OCI-LY1 (cell line): ENCODE data around the gene HSPA4.

Experiments
- H2AFZ ChIP-seq: fragments of 200-600 bp; sonication (generic), shearing (Covaris generic); 2 replicates; pipeline ENCODE4 v1.6.0; 2014; ENCODE audit warnings: antibody characterized with exemption, mild to moderate bottlenecking, low read length
- H3F3A ChIP-seq: fragments of 200-600 bp; sonication (generic), shearing (Covaris generic); 2 replicates; pipeline ENCODE4 v1.6.0; 2014; ENCODE audit warnings: mild to moderate bottlenecking, antibody characterized with exemption, low read length, moderate library complexity; ENCODE audit not compliant: insufficient read depth
- H3K27ac ChIP-seq: fragments of 200-600 bp; sonication (generic); 2 replicates; pipeline ENCODE4 v1.5.1; 2014; ENCODE audit warnings: low read length, mixed run types, mild to moderate bottlenecking, low read depth; ENCODE audit not compliant: poor library complexity, severe bottlenecking
- H3K27me3 ChIP-seq: fragments of 200-600 bp; sonication (generic); 2 replicates; pipeline ENCODE4 v1.6.0; 2014; ENCODE audit warnings: antibody characterized with exemption, mild to moderate bottlenecking, low read length, moderate library complexity; ENCODE audit not compliant: insufficient read depth
- H3K36me3 ChIP-seq: fragments of 200-600 bp; sonication (generic); 2 replicates; pipeline ENCODE4 v1.6.1; 2014; ENCODE audit warnings: mild to moderate bottlenecking, antibody characterized with exemption, low read length, moderate library complexity, mixed read lengths; ENCODE audit not compliant: insufficient read depth
- H3K4me1 ChIP-seq: fragments of 200-600 bp; sonication (generic); 2 replicates; pipeline ENCODE4 v1.5.1; 2014; ENCODE audit warnings: mild to moderate bottlenecking, low read length, moderate library complexity; ENCODE audit not compliant: insufficient read depth, severe bottlenecking
- H3K4me2 ChIP-seq: fragments of 200-600 bp; sonication (generic), shearing (Covaris generic); 2 replicates; pipeline ENCODE4 v1.6.1; 2014; ENCODE audit warnings: low read length
- H3K4me3 ChIP-seq: fragments of 200-600 bp; sonication (generic); 2 replicates; pipeline ENCODE4 v1.5.1; 2014; ENCODE audit warnings: low read length, low read depth, mild to moderate bottlenecking, mixed read lengths; ENCODE audit not compliant: poor library complexity, severe bottlenecking
- H3K79me2 ChIP-seq: fragments of 200-600 bp; shearing (Covaris generic); 2 replicates; pipeline ENCODE4 v1.6.1; 2016; ENCODE audit warnings: mixed run types, low read length, mixed read lengths; ENCODE audit not compliant: insufficient read depth
- H3K9ac ChIP-seq: fragments of 200-600 bp; sonication (generic), shearing (Covaris generic); 2 replicates; pipeline ENCODE4 v1.6.1; 2014; ENCODE audit warnings: mild to moderate bottlenecking, low read length, mixed read lengths
- H3K9me2 ChIP-seq: fragments of 200-600 bp; sonication (generic), shearing (Covaris generic); 2 replicates; pipeline ENCODE4 v1.6.1; 2014; ENCODE audit warnings: low read depth, mild to moderate bottlenecking, low read length, mixed read lengths
- H3K9me3 ChIP-seq: fragments of 200-600 bp; shearing (Covaris generic); 2 replicates; pipeline ENCODE4 v1.6.1; 2014; ENCODE audit warnings: low read length, mixed read lengths
- H4K20me1 ChIP-seq: fragments of 200-600 bp; sonication (generic), shearing (Covaris generic); 2 replicates; pipeline ENCODE4 v1.6.0; 2016; ENCODE audit warnings: mild to moderate bottlenecking, low read length; ENCODE audit not compliant: insufficient read depth
- EZH2 ChIP-seq: fragments of 200-600 bp; sonication (generic), shearing (Covaris generic); IDR thresholded peaks from 2 replicates; pipeline ENCODE4 v1.8.0; 2017; ENCODE audit warnings: borderline replicate concordance, mixed run types, mild to moderate bottlenecking, antibody characterized with exemption, low read length, moderate library complexity, mixed read lengths
- TF ChIP-seq, protein P1 (sequence below): fragments of 200-600 bp; sonication (generic), shearing (Covaris generic); IDR thresholded peaks from 2 replicates; pipeline ENCODE4 v1.5.1; 2017; ENCODE audit warnings: mild to moderate bottlenecking, antibody characterized with exemption, low read length, moderate library complexity, mixed read lengths

The HSPA4 gene

DNA sequence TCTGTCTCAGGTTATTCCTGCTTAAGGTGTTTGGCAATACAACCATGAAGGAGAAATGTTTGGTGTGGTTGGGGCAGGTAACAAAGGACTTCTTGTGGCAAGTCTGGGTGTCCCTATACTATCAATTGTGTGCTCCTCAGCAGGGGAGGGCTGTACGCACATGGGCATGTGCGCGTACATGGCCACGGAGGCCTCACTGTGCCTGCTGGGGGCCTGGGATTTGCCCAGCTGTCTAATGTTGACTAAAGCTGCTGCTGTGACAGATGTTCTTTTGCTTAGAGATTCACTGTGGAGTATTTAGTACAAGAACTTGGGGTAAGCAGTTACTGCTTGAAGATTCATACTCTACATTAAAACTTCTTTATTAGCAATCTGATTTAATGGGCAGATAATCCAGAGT is 97.5 kb downstream of the HSPA4 start:
- Histone ChIP-seq H3K27ac (no peak overlapping the region), H3K4me2 (no peak overlapping the region)

DNA sequence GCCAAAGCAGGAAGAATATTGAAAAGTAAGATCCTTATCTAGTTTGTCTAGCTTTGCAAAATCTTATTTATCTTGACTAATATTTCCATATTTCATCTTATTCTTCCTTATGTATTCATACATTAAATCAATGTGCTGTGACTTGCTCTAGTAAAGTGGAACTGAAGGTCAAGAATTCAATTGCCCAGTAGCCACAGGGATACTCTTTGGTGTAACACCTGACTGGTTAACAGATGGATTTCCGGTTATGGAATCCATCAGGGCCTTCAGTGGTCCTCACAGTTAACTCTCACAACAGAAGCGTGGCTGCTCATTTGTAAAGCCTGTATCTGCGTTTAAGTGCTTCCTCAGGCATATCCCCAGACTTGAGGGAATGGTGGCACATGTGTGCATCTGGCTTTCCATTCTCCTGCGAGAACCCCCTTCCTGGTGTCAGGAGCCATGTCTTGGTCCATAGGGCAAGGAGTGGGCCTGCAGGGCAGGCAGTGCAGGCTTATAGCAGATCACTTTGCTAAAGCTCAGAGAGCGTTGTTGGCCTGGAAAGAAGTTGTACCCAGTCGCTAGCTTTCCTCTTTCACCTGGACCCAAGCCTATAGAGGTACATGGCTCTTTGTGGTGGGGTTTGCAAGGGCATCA is 99.2 kb downstream of the HSPA4 start:
- Histone ChIP-seq H4K20me1 (no peaks in the 10 kb centered on the region), H3K9me3 (no peaks in the 10 kb centered on the region), H2AFZ (no peak overlapping the region), H3K79me2 (no peaks in the 10 kb centered on the region), H3K4me2 (no peak overlapping the region), H3K27me3 (0 out of 2 replicates have a peak, but pooled peaks cover 4% of the 10 kb centered on the region), H3K27ac (no peak overlapping the region), H3F3A (no peaks in the 10 kb centered on the region), H3K36me3 (no peaks in the 10 kb centered on the region), H3K4me3 (no peak overlapping the region), H3K9ac (no peak overlapping the region), H3K9me2 (no peaks in the 10 kb centered on the region), H3K4me1 (no peaks in the 10 kb centered on the region)
- TF ChIP-seq, protein P1, sequence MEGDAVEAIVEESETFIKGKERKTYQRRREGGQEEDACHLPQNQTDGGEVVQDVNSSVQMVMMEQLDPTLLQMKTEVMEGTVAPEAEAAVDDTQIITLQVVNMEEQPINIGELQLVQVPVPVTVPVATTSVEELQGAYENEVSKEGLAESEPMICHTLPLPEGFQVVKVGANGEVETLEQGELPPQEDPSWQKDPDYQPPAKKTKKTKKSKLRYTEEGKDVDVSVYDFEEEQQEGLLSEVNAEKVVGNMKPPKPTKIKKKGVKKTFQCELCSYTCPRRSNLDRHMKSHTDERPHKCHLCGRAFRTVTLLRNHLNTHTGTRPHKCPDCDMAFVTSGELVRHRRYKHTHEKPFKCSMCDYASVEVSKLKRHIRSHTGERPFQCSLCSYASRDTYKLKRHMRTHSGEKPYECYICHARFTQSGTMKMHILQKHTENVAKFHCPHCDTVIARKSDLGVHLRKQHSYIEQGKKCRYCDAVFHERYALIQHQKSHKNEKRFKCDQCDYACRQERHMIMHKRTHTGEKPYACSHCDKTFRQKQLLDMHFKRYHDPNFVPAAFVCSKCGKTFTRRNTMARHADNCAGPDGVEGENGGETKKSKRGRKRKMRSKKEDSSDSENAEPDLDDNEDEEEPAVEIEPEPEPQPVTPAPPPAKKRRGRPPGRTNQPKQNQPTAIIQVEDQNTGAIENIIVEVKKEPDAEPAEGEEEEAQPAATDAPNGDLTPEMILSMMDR = no peak
- no peak for TF ChIP-seq EZH2

More for the DNA sequence above, 97.5 kb downstream of the HSPA4 start:
- no peaks in the 10 kb centered on the region for H3K9me2 ChIP-seq
- H2AFZ ChIP-seq = no peak overlapping the region
- no peaks in the 10 kb centered on the region for H4K20me1 ChIP-seq
- no peaks in the 10 kb centered on the region for H3K36me3 ChIP-seq
- H3F3A ChIP-seq = no peaks in the 10 kb centered on the region
- no peaks in the 10 kb centered on the region for H3K79me2 ChIP-seq
- no peaks in the 10 kb centered on the region for H3K9me3 ChIP-seq
- no peak overlapping the region for H3K4me3 ChIP-seq
- H3K4me1 ChIP-seq = no peaks in the 10 kb centered on the region
- TF ChIP-seq, protein P1 = no peak
- no peak for TF ChIP-seq EZH2
- H3K9ac ChIP-seq = no peak overlapping the region
- no peaks in the 10 kb centered on the region for H3K27me3 ChIP-seq

DNA sequence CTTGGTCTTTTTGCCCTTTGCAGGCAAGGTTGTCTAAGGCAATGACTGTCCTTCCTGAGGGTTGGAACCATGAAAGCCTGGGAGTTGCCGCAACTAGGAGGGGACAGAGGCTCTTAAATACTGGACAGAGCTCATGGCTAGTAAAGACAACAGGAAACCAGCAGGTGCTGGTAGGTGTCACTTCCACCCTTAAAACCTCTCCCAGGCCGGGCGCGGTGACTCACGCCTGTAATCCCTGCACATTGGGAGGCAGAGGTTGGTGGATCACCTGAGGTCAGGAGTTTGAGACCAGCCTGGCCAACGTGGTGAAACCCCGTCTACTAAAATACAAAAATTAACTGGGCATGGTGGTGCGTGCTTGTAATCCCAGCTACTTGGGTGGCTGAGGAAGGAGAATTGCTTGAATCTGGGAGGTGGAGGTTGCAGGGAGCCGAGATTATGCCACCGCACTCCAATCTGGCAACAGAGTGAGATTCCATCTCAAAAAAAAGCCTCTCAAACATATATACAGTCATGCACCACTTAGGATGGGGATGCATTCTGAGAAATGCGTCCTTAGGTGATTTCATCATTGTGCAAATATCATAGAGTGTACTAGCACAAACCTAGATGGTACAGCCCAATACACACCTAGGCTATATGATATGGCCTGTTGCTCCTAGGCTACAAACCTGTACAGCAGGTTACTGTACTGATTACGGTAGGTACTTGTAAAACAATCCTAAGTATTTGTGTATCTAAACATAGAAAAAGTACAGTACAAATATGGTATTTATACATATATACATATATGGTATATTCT is 102.7 kb downstream of the HSPA4 start:
- H3K9me3 ChIP-seq = no peaks in the 10 kb centered on the region
- no peak overlapping the region for H3K27ac ChIP-seq

More for the DNA sequence above, 102.7 kb downstream of the HSPA4 start:
- Histone ChIP-seq H3K27me3 (0 out of 2 replicates have a peak, but pooled peaks cover 4% of the 10 kb centered on the region), H3K4me3 (no peak overlapping the region), H2AFZ (no peak overlapping the region), H3K9me2 (no peaks in the 10 kb centered on the region), H4K20me1 (no peaks in the 10 kb centered on the region), H3K4me1 (no peaks in the 10 kb centered on the region), H3K9ac (no peak overlapping the region), H3K4me2 (no peak overlapping the region), H3F3A (no peaks in the 10 kb centered on the region), H3K36me3 (no peaks in the 10 kb centered on the region), H3K79me2 (no peaks in the 10 kb centered on the region)
- no peak for TF ChIP-seq EZH2
- TF ChIP-seq, protein P1 = no peak
